H1 (cell line): ENCODE data around the gene SLC8A1. TPM values are rescaled to one million over a fixed set of nuclear protein-coding genes. Genes with fewer than 3 reads are reported as not detected.

Experiments used
- CTCF ChIA-PET: fragments of 300-600 bp; sonication (Branson Sonifier 250); formaldehyde crosslinking; loops from one replicate; lab custom pipeline; 2021; ENCODE audit not compliant: partially characterized antibody; lab: Charles Lee
- POLR2A ChIA-PET: fragments of 300-600 bp; sonication (Branson Sonifier 250); formaldehyde crosslinking; loops from one replicate; lab custom pipeline; 2021; ENCODE audit warnings: inconsistent platforms; ENCODE audit not compliant: partially characterized antibody; lab: Charles Lee
- DNase-seq, 2 experiments: peaks; one replicate each; pipeline versions ENCODE4 v3.0.0 to v3.0.0-alpha.2; 2010 to 2022; ENCODE audit warnings: low spot score in 2 of 2, low read depth in 1 of 2, mixed read lengths in 1 of 2
- FAIRE-seq: peaks from 2 replicates; lab custom pipeline; 2011; peaks lifted over from hg19 to GRCh38; lab: Jason Lieb, UNC
- H2AFZ ChIP-seq: 2 replicates; pipeline ENCODE4 v1.8.1; 2012; ENCODE audit warnings: low read length, inconsistent platforms
- H2AK5ac ChIP-seq: 2 replicates; pipeline ENCODE4 v1.6.1; 2013; ENCODE audit warnings: low read depth, low read length
- H2BK120ac ChIP-seq: replicated peaks from 2 replicates; pipeline ENCODE3; 2013; ENCODE audit warnings: low read depth, low read length, inconsistent platforms
- H2BK12ac ChIP-seq: 2 replicates; pipeline ENCODE4 v1.6.1; 2013; ENCODE audit warnings: low read depth, low read length
- H2BK15ac ChIP-seq: 2 replicates; pipeline ENCODE4 v1.6.1; 2013; ENCODE audit warnings: low read length
- H2BK20ac ChIP-seq: 2 replicates; pipeline ENCODE4 v1.6.1; 2013; ENCODE audit warnings: low read length
- H2BK5ac ChIP-seq: 2 replicates; pipeline ENCODE4 v1.6.1; 2013; ENCODE audit warnings: low read depth, low read length
- H3K14ac ChIP-seq: 2 replicates; pipeline ENCODE4 v1.6.1; 2013; ENCODE audit warnings: inconsistent platforms; ENCODE audit not compliant: insufficient read length
- H3K18ac ChIP-seq: 2 replicates; pipeline ENCODE4 v1.6.1; 2013; ENCODE audit warnings: low read length; ENCODE audit errors: extremely low read depth
- H3K23ac ChIP-seq: 2 replicates; pipeline ENCODE4 v1.6.1; 2013; ENCODE audit warnings: inconsistent platforms; ENCODE audit not compliant: insufficient read length
- H3K23me2 ChIP-seq: 2 replicates; pipeline ENCODE4 v1.6.1; 2013; ENCODE audit warnings: low read depth, low read length
- H3K27ac ChIP-seq: 2 replicates; pipeline ENCODE4 v1.6.1; 2011; ENCODE audit warnings: low read depth, low read length, inconsistent platforms
- H3K27me3 ChIP-seq, 4 experiments: replicated peaks in 1 of 4; 1 replicate in 1 of 4; 2 replicates in 3 of 4; pipeline versions ENCODE4 v1.6.1 to v1.8.1; 2011 to 2013; ENCODE audit warnings: low read length in 3 of 4, mild to moderate bottlenecking in 3 of 4, inconsistent platforms in 2 of 4, mixed read lengths in 2 of 4, moderate library complexity in 1 of 4; ENCODE audit not compliant: control insufficient read depth in 3 of 4, insufficient read depth in 3 of 4; ENCODE audit errors: extremely low read depth in 1 of 4
- H3K36me3 ChIP-seq, 4 experiments: 2 replicates each; pipeline versions ENCODE4 v1.6.1 to v1.8.1; 2011 to 2013; ENCODE audit warnings: mild to moderate bottlenecking in 4 of 4, low read length in 3 of 4, moderate library complexity in 2 of 4, control low read depth in 1 of 4, inconsistent platforms in 1 of 4; ENCODE audit not compliant: insufficient read depth in 4 of 4, control insufficient read depth in 2 of 4
- H3K4ac ChIP-seq: replicated peaks from 2 replicates; pipeline ENCODE3; 2013; ENCODE audit warnings: low read length, low read depth, mixed read lengths, inconsistent platforms; ENCODE audit not compliant: insufficient read length
- H3K4me1 ChIP-seq, 4 experiments: replicated peaks in 1 of 4; 1 replicate in 1 of 4; 2 replicates in 3 of 4; pipeline versions ENCODE4 v1.6.1 to v1.8.1; 2011 to 2013; ENCODE audit warnings: low read length in 3 of 4, inconsistent platforms in 2 of 4, mixed read lengths in 1 of 4; ENCODE audit not compliant: insufficient read depth in 4 of 4, control insufficient read depth in 3 of 4
- H3K4me2 ChIP-seq, 2 experiments: 2 replicates each; pipeline versions ENCODE4 v1.6.1 to v1.8.1; 2011 to 2013; ENCODE audit warnings: low read depth in 2 of 2, low read length in 2 of 2, control low read depth in 1 of 2, inconsistent platforms in 1 of 2, mild to moderate bottlenecking in 1 of 2; ENCODE audit not compliant: insufficient read depth in 1 of 2
- H3K4me3 ChIP-seq, 4 experiments: fragments of 200-600, 300-600 bp in 1 of 4; sonication (generic), shearing (Covaris generic), sonication (Bioruptor Twin) in 1 of 4; 2 replicates each; pipeline versions ENCODE4 v1.5.1 to v1.8.1; 2011 to 2016; ENCODE audit warnings: low read length in 4 of 4, low read depth in 3 of 4, control low read depth in 2 of 4, inconsistent platforms in 2 of 4, mild to moderate bottlenecking in 2 of 4, mixed read lengths in 1 of 4, moderate library complexity in 1 of 4; ENCODE audit not compliant: insufficient read depth in 2 of 4; ENCODE audit errors: extremely low read depth in 1 of 4
- H3K56ac ChIP-seq: replicated peaks from 2 replicates; pipeline ENCODE3; 2013; ENCODE audit warnings: low read depth, mild to moderate bottlenecking, mixed read lengths, low read length, inconsistent platforms; ENCODE audit not compliant: insufficient read length
- H3K79me1 ChIP-seq: 2 replicates; pipeline ENCODE4 v1.6.1; 2013; ENCODE audit warnings: low read depth, low read length, control low read depth
- H3K79me2 ChIP-seq, 2 experiments: 2 replicates each; pipeline versions ENCODE4 v1.6.1 to v1.8.1; 2012 to 2013; ENCODE audit warnings: low read length in 2 of 2, mild to moderate bottlenecking in 2 of 2, inconsistent platforms in 1 of 2; ENCODE audit not compliant: insufficient read depth in 2 of 2, control insufficient read depth in 1 of 2
- H3K9ac ChIP-seq, 4 experiments: replicated peaks in 1 of 4; 1 replicate in 1 of 4; 2 replicates in 3 of 4; pipeline versions ENCODE4 v1.6.1 to v1.8.1; 2011 to 2013; ENCODE audit warnings: low read depth in 3 of 4, low read length in 3 of 4, control low read depth in 2 of 4, mild to moderate bottlenecking in 2 of 4, moderate library complexity in 2 of 4, inconsistent platforms in 1 of 4; ENCODE audit errors: extremely low read depth in 1 of 4
- H3K9me3 ChIP-seq, 2 experiments: 2 replicates each; pipeline versions ENCODE4 v1.6.1 to v1.8.1; 2012 to 2013; ENCODE audit warnings: mild to moderate bottlenecking in 2 of 2, moderate library complexity in 2 of 2, control low read depth in 1 of 2, inconsistent platforms in 1 of 2, low read depth in 1 of 2, low read length in 1 of 2, mixed read lengths in 1 of 2; ENCODE audit not compliant: insufficient read depth in 2 of 2
- H4K20me1 ChIP-seq, 2 experiments: replicated peaks in 1 of 2; 2 replicates each; pipeline versions ENCODE3 to v1.8.1; 2011 to 2013; ENCODE audit warnings: inconsistent platforms in 2 of 2, low read length in 2 of 2, mild to moderate bottlenecking in 1 of 2; ENCODE audit not compliant: insufficient read depth in 2 of 2, control insufficient read depth in 1 of 2
- H4K5ac ChIP-seq: 2 replicates; pipeline ENCODE4 v1.6.1; 2013; ENCODE audit warnings: low read length, low read depth, mixed read lengths, inconsistent platforms; ENCODE audit not compliant: insufficient read length
- H4K8ac ChIP-seq: 2 replicates; pipeline ENCODE4 v1.8.0; 2013; ENCODE audit warnings: mild to moderate bottlenecking, moderate library complexity, low read length, inconsistent platforms; ENCODE audit not compliant: insufficient read depth; ENCODE audit errors: extremely low read depth
- H4K91ac ChIP-seq: replicated peaks from 2 replicates; pipeline ENCODE3; 2013; ENCODE audit warnings: low read length, mixed read lengths, inconsistent platforms; ENCODE audit not compliant: insufficient read length
- CBX8 ChIP-seq: fragments of 300-800, 300-1000 bp; sonication (generic); IDR thresholded peaks from 2 replicates; pipeline ENCODE4 v1.7.1; 2016; ENCODE audit warnings: low read depth, low read length, borderline replicate concordance
- CEBPB ChIP-seq: IDR thresholded peaks from 2 replicates; pipeline ENCODE4 v1.6.1; 2012; ENCODE audit warnings: low read depth, low read length
- CTBP2 ChIP-seq: IDR thresholded peaks from 2 replicates; pipeline ENCODE4 v1.7.0; 2011; ENCODE audit warnings: borderline replicate concordance, mild to moderate bottlenecking, moderate library complexity, mixed read lengths, low read length; ENCODE audit not compliant: insufficient read depth, insufficient read length
- JUN ChIP-seq: IDR thresholded peaks from 2 replicates; pipeline ENCODE4 v1.6.1; 2011; ENCODE audit warnings: low read depth, mild to moderate bottlenecking, improper control_type of control experiment, low read length
- NANOG ChIP-seq: IDR thresholded peaks from 2 replicates; pipeline ENCODE4 v1.6.1; 2011; ENCODE audit warnings: low read length, low read depth, mild to moderate bottlenecking, inconsistent platforms; ENCODE audit not compliant: insufficient read depth, poor library complexity, severe bottlenecking
- POU5F1 ChIP-seq: IDR thresholded peaks from 2 replicates; pipeline ENCODE4 v1.6.1; 2011; ENCODE audit warnings: low read depth, mild to moderate bottlenecking, low read length, moderate library complexity
- RAD21 ChIP-seq, 2 experiments: IDR thresholded peaks in 1 of 2; conservative IDR thresholded peaks in 1 of 2; 2 replicates each; pipeline ENCODE4 v1.6.1; 2011; ENCODE audit warnings: low read depth in 2 of 2, low read length in 2 of 2, improper control_type of control experiment in 1 of 2, inconsistent platforms in 1 of 2, mild to moderate bottlenecking in 1 of 2, moderate library complexity in 1 of 2
- RFX5 ChIP-seq: IDR thresholded peaks from 2 replicates; pipeline ENCODE4 v1.6.1; 2011; ENCODE audit warnings: low read depth, low read length, improper control_type of control experiment, borderline replicate concordance
- SP2 ChIP-seq: IDR thresholded peaks from 2 replicates; pipeline ENCODE4 v1.6.1; 2012; ENCODE audit warnings: mild to moderate bottlenecking, low read length, inconsistent platforms
- SP4 ChIP-seq: IDR thresholded peaks from 2 replicates; pipeline ENCODE4 v1.6.1; 2012; ENCODE audit warnings: low read length, inconsistent platforms
- TAF7 ChIP-seq: optimal IDR thresholded peaks from 2 replicates; pipeline ENCODE3; 2011; ENCODE audit warnings: low read depth, mild to moderate bottlenecking, inconsistent platforms, low read length, moderate library complexity, borderline replicate concordance
- TBP ChIP-seq: IDR thresholded peaks from 2 replicates; pipeline ENCODE4 v1.6.1; 2011; ENCODE audit warnings: low read depth, low read length, improper control_type of control experiment
- TCF12 ChIP-seq: IDR thresholded peaks from 2 replicates; pipeline ENCODE4 v1.6.1; 2011; ENCODE audit warnings: low read depth, mild to moderate bottlenecking, low read length
- WGBS, 2 experiments: shearing (Covaris generic) in 1 of 2; methylation state at CpG; one replicate each; pipeline versions ENCODE4 v1.1.6 to v1.1.7; 2013 to 2015; ENCODE audit warnings: low lambda C conversion rate in 2 of 2, mixed read lengths in 2 of 2, inconsistent platforms in 1 of 2, low coverage in 1 of 2, missing lambda C conversion rate in 1 of 2; ENCODE audit not compliant: insufficient replicate concordance in 2 of 2, insufficient coverage in 1 of 2, insufficient read length in 1 of 2; ENCODE audit errors: extremely low coverage in 1 of 2, missing lambda C conversion rate in 1 of 2; 5-methylcytosine and 5-hydroxymethylcytosine counted together
- polyA plus RNA-seq, 7 experiments: library from polyadenylated mRNA; depleted of rRNA in 3 of 7; stranded (reverse) in 5 of 7; unstranded in 2 of 7; fragments of >200 nt in 5 of 7; fragments of 200-250 nt in 2 of 7; gene quantifications; 1 replicate in 5 of 7; 2 replicates in 1 of 7; 4 replicates in 1 of 7; pipeline versions ENCODE4 v1.2.1 to v1.2.3, GENCODE V29; 2011 to 2013; ENCODE audit warnings: missing spikeins in 2 of 7, mixed read lengths in 2 of 7
- total RNA-seq: library from RNA; stranded (reverse); fragmentation: NEBNext Ultra II Directional; extraction: Animal tissue kit (Norgen Biotek cat#: 25700); gene quantifications from 2 replicates; pipeline ENCODE4 v1.2.1, GENCODE V29; 2021
- TF ChIP-seq, protein P1 (sequence below): IDR thresholded peaks from 2 replicates; pipeline ENCODE4 v1.6.1; 2012; ENCODE audit warnings: inconsistent platforms

SLC8A1 gene
- total and polyA plus RNA-seq, 2 of the 8 experiments (the other 6 are each of a cell fraction or from before 2014, with no cell fraction given): 0.68 to 3.6 TPM

DNA sequence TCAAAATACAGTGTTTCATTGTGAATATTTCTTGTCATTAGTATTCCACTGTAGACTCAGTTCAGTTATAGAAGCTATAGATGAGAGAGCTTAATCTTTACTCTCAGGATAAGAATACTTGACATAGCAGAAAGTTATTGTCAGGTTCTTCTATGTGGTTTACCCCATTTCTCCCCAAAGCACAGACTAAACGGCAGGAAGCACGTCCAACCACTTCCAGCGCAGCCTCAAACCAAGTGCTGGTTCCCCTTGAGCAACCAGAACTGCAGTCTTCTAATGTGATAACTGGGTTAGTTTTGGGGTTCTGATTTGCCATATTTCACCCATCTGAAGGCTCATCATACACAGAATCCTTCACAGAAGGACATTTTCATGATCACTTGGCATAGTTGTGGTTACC, 324.7 kb downstream of the SLC8A1 start:
- no peak overlapping the region for H3K27ac ChIP-seq
- H2BK120ac ChIP-seq: no peak overlapping the region
- no peak overlapping the region for H2BK12ac ChIP-seq
- no peak overlapping the region for H4K8ac ChIP-seq
- no peak overlapping the region for H3K4ac ChIP-seq
- no peaks in the 10 kb centered on the region for H3K79me2 ChIP-seq
- H2BK5ac ChIP-seq: no peak overlapping the region
- H3K9ac ChIP-seq: no peak overlapping the region
- H4K20me1 ChIP-seq: no peaks in the 10 kb centered on the region
- CTCF ChIA-PET: no interaction called here
- no peak overlapping the region for H4K91ac ChIP-seq
- no peak overlapping the region for H3K4me2 ChIP-seq
- H3K23me2 ChIP-seq: no peaks in the 10 kb centered on the region
- H3K4me1 ChIP-seq: no peaks in the 10 kb centered on the region
- no peak overlapping the region for H3K14ac ChIP-seq
- no peak overlapping the region for H2AFZ ChIP-seq
- no peak overlapping the region for H4K5ac ChIP-seq
- H3K23ac ChIP-seq: no peak overlapping the region
- DNase-seq (no peak), FAIRE-seq (no peak)
- H3K18ac ChIP-seq: no peak overlapping the region
- H2BK15ac ChIP-seq: no peak overlapping the region
- no peaks in the 10 kb centered on the region for H3K9me3 ChIP-seq
- 86% methylated on average over 3 of the region's 3 CpGs; no CpG with 5 or more reads in 1 of the 2 experiments for whole genome bisulfite sequencing, 2 experiments
- POLR2A ChIA-PET: no interaction called here
- no peak overlapping the region for H3K4me3 ChIP-seq
- H3K56ac ChIP-seq: no peak overlapping the region
- H2AK5ac ChIP-seq: no peak overlapping the region
- H2BK20ac ChIP-seq: no peak overlapping the region
- H3K27me3 ChIP-seq: no peaks in the 10 kb centered on the region
- no peaks in the 10 kb centered on the region; a peak in 1 of 8 replicates for H3K36me3 ChIP-seq
- no peaks in the 10 kb centered on the region for H3K79me1 ChIP-seq
- TF ChIP-seq RAD21 (IDR thresholded peaks at IDR 0.05 in 1 of 2, conservative IDR thresholded peaks at IDR 0.05 in 1 of 2; ENCODE audit: low read depth in 2 of 2, low read length in 2 of 2): no peak
- no peak for TF ChIP-seq CTBP2
- TF ChIP-seq, protein P1, sequence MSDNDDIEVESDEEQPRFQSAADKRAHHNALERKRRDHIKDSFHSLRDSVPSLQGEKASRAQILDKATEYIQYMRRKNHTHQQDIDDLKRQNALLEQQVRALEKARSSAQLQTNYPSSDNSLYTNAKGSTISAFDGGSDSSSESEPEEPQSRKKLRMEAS: no peak
- TF ChIP-seq POU5F1: no peak
- TF ChIP-seq TCF12: no peak
- TF ChIP-seq CEBPB: no peak
- no peak for TF ChIP-seq SP2
- no peak for TF ChIP-seq SP4
- no peak for TF ChIP-seq CBX8
- TF ChIP-seq NANOG: no peak
- no peak for TF ChIP-seq TAF7
- TF ChIP-seq RFX5: no peak
- no peak for TF ChIP-seq JUN
- no peak for TF ChIP-seq TBP
